Jurkat, Clone E6-1 (cell line): ENCODE results near the gene JPH2.

Source experiments
- DNase-seq: peaks from one replicate; pipeline ENCODE4 v3.0.0-alpha.2; 2011; ENCODE audit warnings: low read depth, low spot score
- H3K4me3 ChIP-seq: 2 replicates; pipeline ENCODE4 v1.5.1; 2011; ENCODE audit warnings: mild to moderate bottlenecking, low read length, control low read depth, moderate library complexity

JPH2 gene

DNA sequence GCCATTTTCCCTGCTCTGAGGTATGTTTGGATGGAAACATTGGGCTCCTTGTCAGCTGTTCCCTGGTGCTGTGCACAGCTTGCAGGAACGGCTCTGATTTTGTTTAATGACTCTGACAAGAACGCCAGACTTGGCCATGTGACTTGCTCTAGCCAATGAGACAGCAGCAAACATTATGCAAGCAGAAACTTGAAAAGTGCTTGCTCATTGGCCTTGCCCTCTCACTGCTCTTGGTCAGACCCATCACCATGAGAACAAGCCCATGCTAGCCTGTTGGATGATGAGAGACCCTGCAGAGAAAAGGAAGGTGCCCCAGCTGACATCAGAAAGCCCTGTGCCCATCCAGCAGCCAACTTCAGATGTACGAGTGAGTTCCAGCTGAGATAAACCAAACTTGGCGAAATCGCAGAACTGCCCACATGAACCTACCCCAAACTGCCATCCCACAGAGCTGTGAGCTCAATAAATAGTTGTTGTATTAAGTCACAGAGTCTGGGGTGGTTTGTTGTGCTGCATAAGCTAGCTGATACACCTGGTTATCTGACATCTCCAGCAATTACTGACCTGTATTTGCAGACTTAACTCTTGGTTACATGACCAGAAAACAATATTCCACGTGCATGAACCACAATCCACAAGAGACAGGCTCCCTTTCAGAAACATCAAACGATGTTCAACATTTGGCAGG lies 96.9 kb downstream of the JPH2 start:
- 0 out of 2 replicates have a peak overlapping the region, but pooled peaks have one; percentile 4 for H3K4me3 ChIP-seq
- DNase-seq: peak; percentile 57

- no peak for DNase-seq
- no peak overlapping the region for H3K4me3 ChIP-seq
These were observed 99.2 kb downstream of the JPH2 start for GRCh38 chr20:44087857-44088120.

DNA sequence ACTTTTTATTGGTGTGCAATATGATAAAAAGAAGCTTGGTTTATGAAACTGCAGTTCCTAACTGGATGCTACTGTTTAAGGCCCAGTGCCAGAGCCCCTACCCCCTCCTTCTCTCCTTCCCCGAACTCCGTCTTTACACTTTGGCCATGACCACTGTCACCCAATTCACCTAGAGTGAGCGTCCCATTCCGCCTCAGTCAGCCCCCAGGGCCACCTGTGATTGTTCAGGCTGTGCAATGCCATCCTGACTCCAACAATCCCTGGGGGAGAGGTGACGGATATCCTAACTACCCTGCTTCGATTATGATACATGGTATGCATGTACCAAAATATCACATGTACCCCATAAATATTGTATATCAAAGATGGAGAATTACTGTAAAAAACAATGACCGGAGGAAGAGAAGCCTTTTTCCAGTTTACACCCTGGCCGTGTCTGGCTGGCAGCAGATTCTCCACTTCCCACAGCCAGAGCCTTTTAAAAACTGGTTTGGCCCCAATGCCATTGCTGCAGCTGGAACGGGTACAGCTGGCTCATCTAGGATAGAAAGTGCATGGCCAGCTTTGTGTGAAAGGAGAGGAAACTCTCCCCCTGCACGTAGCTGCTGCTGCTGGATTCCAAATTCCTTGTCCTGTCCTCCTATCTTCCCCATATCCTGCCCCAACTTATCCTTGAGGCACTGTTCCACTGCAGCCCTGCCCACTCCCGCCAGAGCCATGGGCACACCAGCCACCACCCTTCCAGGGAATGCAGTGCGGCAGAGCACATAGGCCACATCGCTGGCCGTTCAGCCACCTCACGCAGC lies 99.7 kb downstream of the JPH2 start:
- no peak for DNase-seq
- no peak overlapping the region for H3K4me3 ChIP-seq

- DNase-seq: no peak
- H3K4me3 ChIP-seq: no peak overlapping the region
These were observed 101.2 kb downstream of the JPH2 start for GRCh38 chr20:44085616-44086434.

DNA sequence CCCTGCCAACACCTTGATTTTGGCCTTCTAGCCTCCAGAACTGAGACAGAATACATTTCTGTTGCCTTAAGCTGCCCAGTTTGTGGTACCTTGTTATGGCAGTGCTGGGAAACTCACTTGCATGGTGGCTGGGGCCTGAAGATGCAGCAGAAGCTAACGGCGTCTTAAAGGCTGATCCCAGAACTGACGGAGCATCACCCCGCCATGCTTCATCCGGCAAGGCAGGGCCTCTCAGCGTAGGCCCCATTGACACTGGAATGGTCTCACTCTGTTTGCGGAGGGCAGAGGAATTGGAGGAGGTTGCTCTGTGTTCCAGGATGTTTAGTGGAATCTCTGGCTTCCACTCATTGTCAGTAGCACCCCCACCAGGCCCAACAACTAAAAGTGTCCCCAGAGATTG lies 102.1 kb downstream of the JPH2 start:
- no peak overlapping the region for H3K4me3 ChIP-seq
- DNase-seq: no peak

GRCh38 chr20:44084439-44084838 lies 102.5 kb downstream of the JPH2 start:
- no peak for DNase-seq
- no peak overlapping the region for H3K4me3 ChIP-seq

- no peak overlapping the region for H3K4me3 ChIP-seq
- no peak for DNase-seq
These were observed 103.6 kb downstream of the JPH2 start for GRCh38 chr20:44083220-44083933.

GRCh38 chr20:44081888-44082287 lies 105.1 kb downstream of the JPH2 start:
- no peak for DNase-seq
- H3K4me3 ChIP-seq: no peak overlapping the region

DNA sequence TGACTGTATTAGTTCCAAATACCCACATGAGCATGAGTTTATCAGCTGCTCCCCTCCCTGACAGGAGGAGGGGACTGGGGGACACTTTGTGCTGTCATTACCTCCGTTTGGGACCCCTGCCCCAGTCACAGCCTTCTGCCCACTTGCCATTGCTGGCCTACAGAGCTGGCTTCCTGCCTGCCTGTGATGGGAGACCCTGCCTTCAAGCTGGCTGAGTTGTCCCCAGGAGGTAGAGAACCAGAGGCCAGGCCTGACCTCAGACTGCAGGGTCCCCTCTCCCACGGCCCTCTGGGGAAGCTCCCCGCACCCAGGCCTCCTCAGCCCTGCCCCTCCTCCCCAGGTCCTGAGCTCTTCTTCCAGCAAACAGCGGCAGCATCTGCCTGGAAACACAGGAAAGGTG lies 105.5 kb downstream of the JPH2 start:
- DNase-seq: no peak
- no peak overlapping the region for H3K4me3 ChIP-seq

GRCh38 chr20:44080646-44081267 lies 106.2 kb downstream of the JPH2 start:
- no peak overlapping the region for H3K4me3 ChIP-seq
- peak; percentile 67 for DNase-seq

DNA sequence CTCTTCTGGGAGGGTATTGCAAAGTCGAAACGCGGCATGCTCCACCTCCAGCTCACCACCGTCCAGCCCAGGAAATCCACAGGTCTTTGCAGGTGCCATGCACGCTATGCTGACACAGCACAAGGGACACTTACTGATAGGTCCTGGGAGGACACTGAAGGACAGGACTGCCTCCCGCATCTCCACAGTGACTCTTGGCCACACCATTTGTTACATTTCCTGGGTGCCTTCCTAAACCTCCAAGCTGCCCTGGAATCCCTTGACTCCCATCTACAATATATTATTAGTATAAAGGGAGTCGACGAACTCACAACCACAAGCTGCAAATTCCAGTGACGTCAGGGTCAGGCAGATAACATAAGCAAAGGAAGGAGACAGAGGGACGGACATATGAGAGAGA lies 106.9 kb downstream of the JPH2 start:
- DNase-seq: no peak
- H3K4me3 ChIP-seq: no peak overlapping the region

DNA sequence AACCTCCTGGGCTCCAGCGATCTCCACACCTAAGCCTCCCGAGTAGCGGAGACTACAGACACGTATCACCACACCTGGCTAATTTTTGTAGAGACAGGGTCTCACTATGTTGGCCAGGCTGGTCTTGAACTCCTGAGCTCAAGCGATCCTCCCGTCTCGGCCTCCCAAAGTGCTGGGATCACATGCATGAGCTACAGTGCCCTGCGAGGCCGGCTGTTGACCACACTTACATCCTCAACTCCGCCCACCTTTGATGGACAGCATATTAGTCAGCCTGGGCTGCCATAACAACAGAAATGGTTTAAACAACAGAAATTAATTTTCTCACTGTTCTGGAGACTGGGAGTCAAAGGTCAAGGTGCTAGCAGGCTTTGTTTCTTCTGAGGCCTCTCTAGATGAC lies 107.7 kb downstream of the JPH2 start:
- no peak overlapping the region for H3K4me3 ChIP-seq
- DNase-seq: no peak

- no peak overlapping the region for H3K4me3 ChIP-seq
- DNase-seq: no peak
These were observed 111.1 kb downstream of the JPH2 start for GRCh38 chr20:44075950-44076232.

GRCh38 chr20:44075191-44075949 lies 111.6 kb downstream of the JPH2 start:
- DNase-seq: no peak
- no peak overlapping the region for H3K4me3 ChIP-seq

GRCh38 chr20:44074252-44075151 lies 112.5 kb downstream of the JPH2 start:
- DNase-seq: no peak
- no peak overlapping the region for H3K4me3 ChIP-seq

GRCh38 chr20:44073675-44074071 lies 113.3 kb downstream of the JPH2 start:
- H3K4me3 ChIP-seq: no peak overlapping the region
- DNase-seq: no peak

GRCh38 chr20:44073011-44073674 lies 113.8 kb downstream of the JPH2 start:
- no peak overlapping the region for H3K4me3 ChIP-seq
- DNase-seq: no peak
